A549 (cell line): Measurements from ENCODE around the gene TESMIN. TPM values are rescaled to one million over a fixed set of nuclear protein-coding genes. Genes with fewer than 3 reads are reported as not detected.

Source experiments
- ATAC-seq, 2 experiments: fragments of 200-7000 bp in 1 of 2; fragments of >200 bp in 1 of 2; cut with Nextera tagmentation in 1 of 2; cut with Tn5 transposase in 1 of 2; 3 replicates each; pipeline versions ENCODE4 v1.8.0 to v1.9.1; 2018 to 2020; ENCODE audit warnings: mild to moderate bottlenecking in 1 of 2, moderate library complexity in 1 of 2
- CTCF ChIA-PET: fragments of 300-600 bp; sonication (Branson Sonifier 250); formaldehyde crosslinking; extraction: SDS; loops from one replicate; lab custom pipeline; 2021; ENCODE audit warnings: antibody characterized with exemption, inconsistent platforms; lab: Yijun Ruan, JAX
- POLR2A ChIA-PET: fragments of 350-600 bp; formaldehyde crosslinking; extraction: SDS; loops from one replicate; lab custom pipeline; 2021; ENCODE audit warnings: antibody characterized with exemption, inconsistent platforms; lab: Yijun Ruan, JAX
- DNase-seq, 2 experiments: peaks; one replicate each; pipeline versions ENCODE4 v3.0.0 to v3.0.0-alpha.2; 2011 to 2016; ENCODE audit warnings: low read depth in 1 of 2, low spot score in 1 of 2
- FAIRE-seq: peaks from 2 replicates; lab custom pipeline; 2011; peaks lifted over from hg19 to GRCh38; lab: Jason Lieb, UNC
- H3K27ac ChIP-seq, 2 experiments: fragments of >200 bp; sonication (Bioruptor Twin); formaldehyde crosslinking; 3 replicates each; pipeline ENCODE4 v1.5.1; 2016 to 2017
- H3K4me1 ChIP-seq: fragments of >200 bp; sonication (Bioruptor Twin); formaldehyde crosslinking; 3 replicates; pipeline ENCODE4 v1.6.1; 2016
- H3K4me2 ChIP-seq: fragments of >200 bp; sonication (Bioruptor Twin); formaldehyde crosslinking; 3 replicates; pipeline ENCODE4 v1.6.1; 2016
- H3K4me3 ChIP-seq: fragments of >200 bp; sonication (Bioruptor Twin); formaldehyde crosslinking; 3 replicates; pipeline ENCODE4 v1.5.1; 2016
- H3K9me3 ChIP-seq: fragments of >200 bp; sonication (Bioruptor Twin); formaldehyde crosslinking; 3 replicates; pipeline ENCODE4 v1.6.1; 2016
- CEBPB ChIP-seq, 2 experiments: fragments of >200 bp in 1 of 2; sonication (Bioruptor Twin) in 1 of 2; formaldehyde crosslinking in 1 of 2; IDR thresholded peaks; 2 replicates each; pipeline ENCODE4 v1.6.1; 2012 to 2016
- EHF ChIP-seq: fragments of 250-450 bp; sonication (Bioruptor Pico); IDR thresholded peaks from 2 replicates; pipeline ENCODE4 v1.5.0; 2020; ENCODE audit warnings: mild to moderate bottlenecking
- ESRRA ChIP-seq: fragments of 150-350 bp; IDR thresholded peaks from 2 replicates; pipeline ENCODE4 v1.6.1; 2014; ENCODE audit warnings: mild to moderate bottlenecking, low read length, borderline replicate concordance
- GATA3 ChIP-seq: IDR thresholded peaks from 2 replicates; pipeline ENCODE4 v1.6.1; 2012; ENCODE audit warnings: borderline replicate concordance
- HMGXB4 ChIP-seq: fragments of 250-450 bp; sonication (Bioruptor Pico); IDR thresholded peaks from 2 replicates; pipeline ENCODE4 v1.5.0; 2021; ENCODE audit warnings: mild to moderate bottlenecking, moderate library complexity, borderline replicate concordance
- HOXB5 ChIP-seq: fragments of 250-450 bp; sonication (Bioruptor Pico); IDR thresholded peaks from 2 replicates; pipeline ENCODE4 v1.5.0; 2020; ENCODE audit warnings: mild to moderate bottlenecking, moderate library complexity
- JUN ChIP-seq, 2 experiments: fragments of >200 bp; sonication (Bioruptor Twin); formaldehyde crosslinking; IDR thresholded peaks; 2 replicates in 1 of 2; 3 replicates in 1 of 2; pipeline ENCODE4 v1.6.1; 2016 to 2017
- KDM5A ChIP-seq: fragments of 200-600 bp; sonication (generic); IDR thresholded peaks from 2 replicates; pipeline ENCODE4 v1.6.1; 2016; ENCODE audit warnings: antibody characterized with exemption, mild to moderate bottlenecking
- MAX ChIP-seq: IDR thresholded peaks from 2 replicates; pipeline ENCODE4 v1.6.1; 2012
- MAZ ChIP-seq: fragments of 150-350 bp; IDR thresholded peaks from 2 replicates; pipeline ENCODE4 v1.6.1; 2014; ENCODE audit warnings: antibody characterized with exemption, low read depth, low read length, borderline replicate concordance
- NPAS2 ChIP-seq: fragments of 250-450 bp; sonication (Bioruptor Pico); IDR thresholded peaks from 2 replicates; pipeline ENCODE4 v1.8.0; 2022; ENCODE audit warnings: mild to moderate bottlenecking, moderate library complexity, borderline replicate concordance
- PBX3 ChIP-seq: IDR thresholded peaks from 2 replicates; pipeline ENCODE4 v1.6.1; 2012
- PHF8 ChIP-seq: fragments of 200-600 bp; sonication (generic); IDR thresholded peaks from 2 replicates; pipeline ENCODE4 v1.6.1; 2016; ENCODE audit warnings: low read depth, mild to moderate bottlenecking, antibody characterized with exemption, moderate library complexity, borderline replicate concordance
- POLR2A ChIP-seq: IDR thresholded peaks from 2 replicates; pipeline ENCODE4 v1.6.1; 2012; ENCODE audit warnings: mild to moderate bottlenecking, low read length
- POLR2AphosphoS2 ChIP-seq: conservative IDR thresholded peaks from 2 replicates; pipeline ENCODE4 v1.6.1; 2012; ENCODE audit warnings: low read length, improper control_type of control experiment, inconsistent platforms
- REST ChIP-seq: fragments of 200-600 bp; sonication (generic); IDR thresholded peaks from 2 replicates; pipeline ENCODE4 v1.6.1; 2016; ENCODE audit warnings: antibody characterized with exemption, mild to moderate bottlenecking, moderate library complexity
- ZFP36 ChIP-seq: fragments of 450-650 bp; IDR thresholded peaks from 2 replicates; pipeline ENCODE4 v1.6.1; 2014; ENCODE audit warnings: borderline replicate concordance; ENCODE audit not compliant: partially characterized antibody
- WGBS: methylation state at CpG from one replicate; pipeline ENCODE4 v1.1.6; 2017; ENCODE audit errors: missing lambda C conversion rate; 5-methylcytosine and 5-hydroxymethylcytosine counted together
- polyA plus RNA-seq, 4 experiments: library from polyadenylated mRNA; depleted of rRNA in 3 of 4; stranded (reverse); fragments of >200 nt; fragmentation: RNase III in 1 of 4; extraction: RNeasy Plus Mini Kit Qiagen cat#74134 plus additional on column Dnase treatment in 1 of 4; gene quantifications; 2 replicates in 3 of 4; 3 replicates in 1 of 4; pipeline ENCODE4 v1.2.3, GENCODE V29; 2011 to 2017

The TESMIN gene
- polyA plus RNA-seq, 2 of the 4 experiments (the other 2 are of a cell fraction), result 4.5 to 5.2 TPM

DNA sequence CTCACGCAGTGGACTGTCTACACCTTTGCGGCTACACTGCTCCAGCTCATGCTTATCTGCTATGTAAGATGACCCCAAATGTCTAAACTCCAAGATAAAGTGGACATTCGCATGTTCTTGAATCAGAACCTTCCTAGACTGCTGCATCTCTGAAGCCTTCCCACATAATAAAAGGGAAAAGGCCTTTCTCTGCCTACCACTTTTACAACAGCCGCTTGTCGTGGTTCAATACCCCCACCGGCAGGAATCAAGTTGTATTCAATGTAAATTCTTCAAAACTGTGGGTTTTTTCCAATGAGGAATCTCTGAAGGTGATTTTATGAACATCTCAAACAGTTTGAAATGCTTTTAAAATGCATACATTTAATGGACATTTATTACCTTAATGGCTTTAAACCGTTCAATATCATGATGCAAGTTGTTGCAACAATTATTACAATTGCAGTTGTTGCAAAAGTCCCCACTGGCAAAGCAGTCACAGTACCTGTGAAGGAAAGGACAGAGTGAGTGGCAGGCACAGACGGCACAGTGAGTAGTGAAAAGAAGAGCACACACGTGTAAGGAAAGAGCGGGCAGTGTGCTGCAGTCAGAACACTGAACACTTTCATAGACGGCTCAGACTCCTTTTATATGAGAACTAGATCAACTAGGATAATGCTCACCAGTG, 35.7 kb downstream of the TESMIN start:
- H3K4me3 ChIP-seq, result no peak overlapping the region
- no peak for ATAC-seq
- TF ChIP-seq REST, result no peak
- no peak for TF ChIP-seq MAZ
- TF ChIP-seq POLR2A, result no peak
- no peak for TF ChIP-seq PBX3
- TF ChIP-seq NPAS2, result no peak
- no peak for TF ChIP-seq CEBPB (IDR thresholded peaks at IDR 0.05)
- TF ChIP-seq POLR2AphosphoS2, result no peak
- no peak for TF ChIP-seq MAX
- no peak for TF ChIP-seq ZFP36
- TF ChIP-seq HMGXB4 (CRISPR knock-in tag), result no peak
- TF ChIP-seq HOXB5 (CRISPR knock-in tag), result no peak
- no peak for TF ChIP-seq EHF (CRISPR knock-in tag)
- TF ChIP-seq, all 56 proteins: peak for 0
- POLR2A ChIA-PET, result no interaction called here
- peaks cover 20% of the 10 kb centered on the region for H3K9me3 ChIP-seq
- DNase-seq, result no peak
- FAIRE-seq, result no peak
- 76% methylated on average over 11 of the region's 11 CpGs for WGBS
- H3K27ac ChIP-seq, result no peak overlapping the region
- no peak overlapping the region for H3K4me2 ChIP-seq
- H3K4me1 ChIP-seq, result no peaks in the 10 kb centered on the region
- CTCF ChIA-PET, result no interaction called here

GRCh38 chr11:68714060-68714856, 37.1 kb downstream of the TESMIN start:
- FAIRE-seq, result no peak
- H3K4me1 ChIP-seq, result no peaks in the 10 kb centered on the region
- H3K27ac ChIP-seq, result no peak overlapping the region
- WGBS, result 63% methylated on average over 23 of the region's 23 CpGs
- H3K9me3 ChIP-seq, result peaks cover 15% of the 10 kb centered on the region
- TF ChIP-seq NPAS2 (no peak), GATA3 (no peak), JUN (IDR thresholded peaks at IDR 0.05) (no peak), PHF8 (no peak), MAX (no peak), ESRRA (no peak), KDM5A (no peak)
- TF ChIP-seq, all 56 proteins: peak for 0
- no peak for DNase-seq
- no peak for ATAC-seq
- CTCF ChIA-PET, result no interaction called here
- H3K4me3 ChIP-seq, result no peak overlapping the region
- POLR2A ChIA-PET, result no interaction called here
- no peak overlapping the region for H3K4me2 ChIP-seq
